NCI-H2107 treated with DMSO at 0.1 percent for 48 hours (cell line): ENCODE results near the gene LGMN.
"Not testable (repeated sequence)": the region's sequence is repeated elsewhere in the genome, so short reads cannot be mapped to it uniquely, and the experiment has no call there.

Source experiments
- DNase-seq: peaks from one replicate; lab custom pipeline; 2025; ENCODE audit not compliant: unreplicated experiment; lab: John Stamatoyannopoulos, UW

LGMN gene

DNA sequence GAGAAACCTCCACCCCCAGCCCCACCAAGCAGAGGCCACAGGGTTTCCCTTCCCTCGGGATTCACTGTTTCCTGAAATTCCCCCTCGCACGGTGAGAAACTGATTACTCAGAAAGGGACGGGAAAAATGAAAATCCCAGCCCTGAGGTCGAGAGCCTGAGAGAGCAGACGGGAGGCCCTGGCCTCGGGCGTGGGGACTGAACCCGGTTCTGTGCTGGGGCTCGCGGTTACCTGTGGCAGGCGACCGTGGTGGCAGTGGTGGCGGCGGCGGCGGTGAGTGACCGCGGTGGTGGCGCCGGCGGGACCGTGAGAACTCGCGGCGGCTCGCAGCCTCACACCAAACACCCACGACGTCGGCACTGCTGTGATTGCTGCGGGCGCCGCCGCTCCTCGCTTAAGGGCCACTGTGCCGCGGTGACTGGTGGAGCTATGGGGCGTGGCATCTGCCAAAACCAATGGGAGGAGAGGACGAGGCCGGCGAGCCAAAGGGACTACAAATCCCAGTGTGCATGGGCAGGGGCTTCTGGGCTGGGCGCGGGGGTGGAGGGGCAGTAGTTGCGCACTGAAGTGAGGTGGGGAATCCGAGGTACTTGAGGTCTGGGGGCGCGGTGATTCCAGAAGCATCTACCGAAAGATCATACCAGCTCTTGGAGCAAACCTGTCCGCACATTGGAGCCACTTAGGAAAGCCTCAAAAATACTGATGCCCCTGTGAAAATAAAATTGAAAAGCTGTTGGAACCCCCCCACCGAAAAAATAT lies at the start of gene LGMN:
TSS of gene LGMN (minus strand) at position 369 of the 758 bp plus-strand sequence. CDS start 15,841 bp downstream, outside the sequence.
- DNase-seq, result peak; percentile 96

DNA sequence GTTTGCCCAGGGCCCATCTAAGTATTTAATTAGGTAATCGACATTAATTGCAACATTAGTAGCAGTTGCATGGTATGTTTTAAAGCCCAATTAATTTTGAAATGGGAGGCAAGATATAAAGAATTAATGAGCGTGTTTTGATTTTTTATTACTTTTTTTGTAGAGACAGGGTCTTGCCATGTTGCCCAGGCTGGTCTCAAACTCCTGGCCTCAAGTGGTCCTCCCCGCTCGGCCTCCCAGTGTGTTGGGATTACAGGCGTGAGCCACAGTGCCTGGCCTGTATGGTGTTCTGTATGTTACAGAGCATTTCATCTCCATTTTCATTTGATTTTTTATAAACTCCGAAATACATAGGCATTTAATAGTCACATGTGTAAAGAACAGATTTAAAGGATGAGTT lies 46.5 kb upstream of the LGMN start:
- DNase-seq, result no peak

- no peak for DNase-seq
Observed at GRCh38 chr14:92794547-92794941, 46.1 kb upstream of the LGMN start.

- DNase-seq, result peak; percentile 99
Observed at GRCh38 chr14:92793709-92794546, 45.5 kb upstream of the LGMN start, which contains the start of gene GOLGA5. Gene GOLGA5, plus strand, starts transcription at chr14:92794305. Its CDS starts 3,133 bp downstream, at chr14:92797438.

DNA sequence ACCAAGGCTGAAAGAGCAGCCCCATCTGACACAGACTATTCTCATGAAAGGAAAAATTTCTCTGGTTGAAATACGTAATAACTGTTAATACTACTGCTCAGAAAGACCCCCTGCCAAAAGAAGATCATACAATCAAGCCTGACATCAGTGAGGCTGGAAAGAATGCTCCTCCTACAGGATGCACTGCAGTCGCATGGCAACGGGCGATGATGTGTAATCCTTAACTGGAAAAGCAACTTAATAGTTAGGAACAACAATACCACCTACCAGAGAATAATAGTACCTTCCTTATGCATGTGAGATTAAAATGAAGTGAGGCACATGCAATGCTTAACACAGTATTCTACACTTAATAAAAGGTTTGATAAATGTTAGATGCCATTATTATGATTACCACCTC lies 44.5 kb upstream of the LGMN start:
- no peak for DNase-seq

- no peak for DNase-seq
Observed at GRCh38 chr14:92789457-92790089, 41.1 kb upstream of the LGMN start.

DNA sequence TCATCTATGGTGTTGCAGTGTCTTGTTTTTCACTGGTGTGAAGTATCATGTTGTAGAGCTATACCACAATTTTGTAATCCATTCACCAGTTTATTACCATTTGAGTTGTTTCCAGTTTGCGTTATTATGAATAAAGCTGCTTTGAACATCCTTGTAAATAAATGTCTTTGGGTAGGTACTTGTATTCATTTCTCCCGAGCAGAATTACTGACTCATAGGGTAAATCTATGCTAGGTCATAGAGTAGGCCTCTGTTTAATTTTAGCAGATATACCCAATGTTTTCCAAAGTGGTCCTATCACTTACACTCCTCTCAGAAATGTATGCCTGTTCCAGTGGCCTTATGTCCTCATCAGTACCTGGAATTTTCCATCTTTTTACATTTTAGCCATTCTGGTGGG lies 39.1 kb upstream of the LGMN start:
- DNase-seq, result no peak

GRCh38 chr14:92786427-92786756 lies 38.0 kb upstream of the LGMN start:
- no peak for DNase-seq

DNA sequence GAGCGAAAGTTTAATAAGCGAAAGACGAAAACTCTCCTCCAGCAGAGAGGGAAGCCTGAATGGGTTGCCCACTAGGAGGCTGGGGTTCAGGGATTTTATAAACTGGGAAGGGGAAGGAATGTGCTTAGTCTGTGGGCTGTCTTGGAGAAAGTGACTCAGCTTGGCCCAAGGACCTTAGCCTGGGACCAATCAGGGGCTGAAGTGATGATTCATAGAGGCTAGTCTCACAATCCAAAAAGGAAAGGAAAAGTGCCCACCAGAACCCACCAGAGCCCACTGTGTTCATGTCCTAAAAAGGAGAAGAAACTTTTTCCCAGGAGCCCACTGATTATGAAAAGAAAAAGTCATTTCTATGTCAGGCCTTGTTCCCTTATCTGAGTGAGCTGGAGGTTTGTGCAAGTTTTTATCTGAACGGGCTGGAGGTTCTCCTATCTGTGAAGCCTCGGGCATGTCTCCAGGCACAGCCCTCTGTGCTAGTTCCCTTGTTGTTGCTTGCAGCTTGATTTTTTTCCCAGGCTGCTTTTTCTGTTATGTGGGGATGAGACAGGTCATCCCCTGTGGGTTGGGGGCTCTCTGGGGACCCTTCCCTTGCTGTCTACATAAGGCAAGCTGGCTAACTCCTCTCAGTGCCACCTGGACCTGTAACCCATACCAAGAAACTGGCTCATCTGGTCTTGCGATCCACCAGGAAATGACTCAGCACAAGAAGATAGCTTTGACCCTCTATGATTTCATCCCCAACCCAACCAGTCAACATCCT lies 37.4 kb upstream of the LGMN start:
- no peak for DNase-seq

DNA sequence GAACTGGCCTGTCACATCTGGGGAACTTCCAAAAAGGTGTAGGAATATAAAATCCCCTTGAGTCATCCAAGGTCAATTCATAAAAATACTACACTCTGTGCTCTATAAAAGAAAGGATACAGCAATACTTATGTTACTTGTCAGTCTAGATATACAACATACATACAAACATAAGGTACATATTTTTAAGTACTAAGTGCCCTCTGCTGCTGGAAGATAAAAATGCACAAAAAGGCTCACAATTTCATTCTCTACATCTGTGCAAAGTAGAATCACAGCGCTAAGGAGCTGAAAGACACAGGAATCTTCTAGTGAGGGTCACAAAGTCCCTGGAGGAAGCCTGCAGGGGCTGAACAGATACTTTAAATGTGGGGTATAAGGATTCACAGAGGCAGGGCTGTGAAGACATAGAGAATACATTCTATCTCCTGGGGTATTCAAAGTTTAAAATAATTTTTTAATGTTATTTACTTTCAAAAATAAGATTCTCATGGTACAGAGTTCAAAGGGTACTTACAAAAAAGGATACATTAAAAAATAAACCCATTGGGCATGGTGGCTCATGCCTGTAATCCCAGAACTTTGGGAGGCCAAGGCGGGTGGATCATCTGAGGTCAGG lies 35.5 kb upstream of the LGMN start:
- DNase-seq, result peak; percentile 95

DNA sequence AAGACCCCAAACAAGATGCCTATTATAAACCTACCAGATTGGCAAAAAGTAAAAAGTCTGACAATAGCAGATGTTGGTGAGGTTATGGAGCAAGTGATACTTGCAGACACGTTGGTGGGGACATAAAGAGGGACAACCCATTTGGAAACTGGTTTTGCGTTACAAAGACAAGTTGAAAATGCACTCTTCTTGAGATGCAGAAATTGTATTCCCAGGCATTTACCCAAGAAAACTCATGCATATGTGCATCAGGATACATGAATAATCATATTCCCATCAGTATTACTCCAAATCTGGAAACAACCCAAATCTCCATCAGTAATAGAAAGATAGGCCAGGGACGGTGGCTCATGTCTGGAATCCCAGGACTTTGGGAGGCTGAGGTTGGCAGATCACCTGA lies 32.9 kb upstream of the LGMN start:
- no peak for DNase-seq

DNA sequence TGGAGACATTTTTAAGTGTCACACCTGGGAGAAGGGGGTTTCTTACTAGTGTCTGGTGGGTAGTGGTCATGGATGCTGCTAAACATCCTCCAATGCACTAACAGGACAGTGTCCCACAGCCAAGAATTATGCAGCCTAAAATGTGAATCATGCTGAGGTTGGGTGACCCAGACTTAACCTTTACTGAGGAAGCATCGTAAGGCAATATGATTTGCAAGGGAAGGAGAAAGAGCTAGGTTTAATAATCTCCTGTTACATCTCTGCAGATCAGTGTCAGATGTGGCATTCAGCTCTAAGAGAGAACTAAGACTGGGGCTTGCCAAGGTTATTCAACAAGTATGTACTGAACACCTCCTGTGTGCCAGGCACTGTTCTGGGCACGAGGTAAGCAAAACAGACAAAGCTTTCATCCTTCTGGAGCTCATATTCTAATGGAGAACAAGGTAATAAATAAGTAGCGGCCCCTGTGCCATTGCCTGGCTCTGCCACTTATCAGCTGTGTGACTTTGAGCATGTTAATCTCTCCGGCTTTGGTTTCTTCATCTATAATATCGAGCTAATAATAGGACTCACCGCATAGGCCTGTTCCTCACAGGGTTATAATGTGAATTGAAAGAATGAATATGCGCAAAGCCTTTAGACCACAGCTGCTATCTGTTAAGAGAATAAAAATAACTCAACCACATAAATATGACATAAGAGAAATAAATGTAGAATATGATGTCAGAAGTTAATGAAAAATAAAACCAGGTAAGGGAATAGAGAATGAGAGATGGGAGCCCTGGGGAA lies 32.2 kb upstream of the LGMN start:
- DNase-seq, result no peak

GRCh38 chr14:92778868-92779565 lies 30.6 kb upstream of the LGMN start:
- DNase-seq, result not testable (repeated sequence)

DNA sequence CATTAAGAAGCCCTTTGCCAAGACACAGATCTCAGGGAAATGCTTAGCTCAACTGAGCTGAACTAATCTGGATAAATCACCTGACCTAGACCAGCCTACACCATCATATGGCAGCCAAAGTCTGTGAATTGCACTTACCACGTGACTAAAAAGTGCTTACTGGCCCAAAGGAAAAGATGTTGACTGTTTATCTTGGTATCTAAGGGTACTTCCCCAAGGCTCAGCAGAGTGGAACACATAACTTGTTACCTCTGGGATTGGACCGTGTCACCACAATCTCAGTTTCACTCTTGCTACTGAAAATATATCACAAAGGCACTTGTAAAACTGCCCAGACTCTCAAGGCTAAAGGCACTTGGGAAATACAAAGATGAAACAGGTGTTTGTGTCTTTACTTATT lies 26.9 kb upstream of the LGMN start:
- not testable (repeated sequence) for DNase-seq

- no peak for DNase-seq
Observed at GRCh38 chr14:92774572-92774971, 26.1 kb upstream of the LGMN start.

GRCh38 chr14:92770484-92770883 lies 22.1 kb upstream of the LGMN start:
- DNase-seq, result no peak

DNA sequence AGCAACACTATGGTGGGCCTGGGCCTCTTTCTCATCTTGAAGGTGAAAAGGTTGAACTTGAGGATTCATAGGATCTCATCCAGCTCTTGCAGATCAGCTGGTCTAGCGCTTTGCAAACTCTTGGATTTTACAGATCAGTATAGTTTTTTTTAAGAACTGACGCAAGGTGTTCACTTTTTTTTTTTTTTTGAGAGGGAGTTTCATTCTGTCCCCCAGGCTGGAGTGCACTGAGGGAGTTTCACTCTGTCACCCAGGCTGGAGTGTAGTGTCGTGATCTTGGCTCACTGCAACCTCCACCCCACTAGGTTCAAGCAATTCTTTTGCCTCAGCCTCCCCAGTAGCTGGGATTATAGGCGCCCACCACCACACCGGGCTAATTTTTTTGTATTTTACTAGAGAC lies 20.4 kb upstream of the LGMN start:
- DNase-seq, result no peak

DNA sequence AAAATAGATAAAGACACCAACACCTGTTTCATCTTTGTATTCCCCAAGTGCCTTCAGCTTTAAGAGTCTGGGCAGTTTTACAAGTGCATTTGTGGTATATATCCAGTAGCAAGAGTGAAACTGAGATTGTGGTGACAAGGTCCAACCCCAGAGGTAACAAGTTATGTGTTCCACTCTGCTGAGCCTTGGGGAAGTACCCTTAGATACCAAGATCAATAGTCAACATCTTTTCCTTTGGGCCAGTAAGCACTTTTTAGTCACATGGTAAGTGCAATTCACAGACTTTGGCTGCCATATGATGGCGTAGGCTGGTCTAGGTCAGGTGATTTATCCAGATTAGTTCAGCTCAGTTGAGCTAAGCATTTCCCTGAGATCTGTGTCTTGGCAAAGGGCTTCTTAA lies 19.8 kb upstream of the LGMN start:
- not testable (repeated sequence) for DNase-seq
